ENCODE measurements around the gene TRMT1. TPM values are rescaled to one million over a fixed set of nuclear protein-coding genes. Genes with fewer than 3 reads are reported as not detected.

The TRMT1 gene
- total RNA-seq, 1 experiment from 2014 or later = 42.6 TPM

GRCh38 chr19:13121551-13122274, 5.2 kb upstream of the TRMT1 start:
- peaks cover 3% of the 10 kb centered on the region for H3K36me3 ChIP-seq (ENCODE audit: control insufficient read depth, insufficient read depth, low read length)
- Mint-ChIP-seq H3K9me3 (ENCODE audit: unreplicated experiment) (no peaks in the 10 kb centered on the region), H3K27ac (ENCODE audit: unreplicated experiment) (peak overlapping the region; percentile 46), H3K4me1 (ENCODE audit: low read depth, unreplicated experiment) (no peaks in the 10 kb centered on the region), H3K36me3 (ENCODE audit: insufficient read depth, unreplicated experiment) (peaks cover 33% of the 10 kb centered on the region), H3K4me3 (ENCODE audit: unreplicated experiment) (no peak overlapping the region), H3K27me3 (ENCODE audit: insufficient read depth, unreplicated experiment) (no peaks in the 10 kb centered on the region)
- BruUV-seq (replicated peaks) = no TSS peak
- no peak overlapping the region for H3K4me3 ChIP-seq (ENCODE audit: low read depth, low read length)
- ChIA-PET CTCF (no interaction called here), POLR2A (no interaction called here)
- DNase-seq = no peak
- no peaks in the 10 kb centered on the region for H3K9me3 ChIP-seq
- no peak for TF ChIP-seq CTCF (IDR thresholded peaks at IDR 0.05; ENCODE audit: insufficient read depth in 1 of 2, low read depth in 1 of 2, low read length in 1 of 2, severe bottlenecking in 1 of 2, unreplicated experiment in 1 of 2)
- H3K4me1 ChIP-seq = no peaks in the 10 kb centered on the region
- no peaks in the 10 kb centered on the region for H3K27me3 ChIP-seq (replicated peaks; ENCODE audit: control insufficient read depth, insufficient read depth, low read length)
- intact Hi-C loops (cut with micrococcal nuclease; ENCODE audit: unreplicated experiment) = no loop called here

GRCh38 chr19:13120817-13121216, 4.3 kb upstream of the TRMT1 start:
- Histone ChIP-seq H3K9me3 (no peaks in the 10 kb centered on the region), H3K36me3 (ENCODE audit: control insufficient read depth, insufficient read depth, low read length) (peaks cover 3% of the 10 kb centered on the region), H3K4me3 (ENCODE audit: low read depth, low read length) (no peak overlapping the region), H3K27me3 (replicated peaks; ENCODE audit: control insufficient read depth, insufficient read depth, low read length) (no peaks in the 10 kb centered on the region), H3K4me1 (no peaks in the 10 kb centered on the region)
- intact Hi-C loops (cut with micrococcal nuclease; ENCODE audit: unreplicated experiment) = no loop called here
- peaks cover 31% of the 10 kb centered on the region for H3K36me3 Mint-ChIP-seq (ENCODE audit: insufficient read depth, unreplicated experiment)
- TF ChIP-seq CTCF (IDR thresholded peaks at IDR 0.05; ENCODE audit: insufficient read depth in 1 of 2, low read depth in 1 of 2, low read length in 1 of 2, severe bottlenecking in 1 of 2, unreplicated experiment in 1 of 2) = no peak
- no peaks in the 10 kb centered on the region for H3K27me3 Mint-ChIP-seq (ENCODE audit: insufficient read depth, unreplicated experiment)
- H3K4me1 Mint-ChIP-seq (ENCODE audit: low read depth, unreplicated experiment) = no peaks in the 10 kb centered on the region
- POLR2A ChIA-PET = no interaction called here
- H3K9me3 Mint-ChIP-seq (ENCODE audit: unreplicated experiment) = no peaks in the 10 kb centered on the region
- no TSS peak for BruUV-seq (replicated peaks)
- no peak overlapping the region for H3K4me3 Mint-ChIP-seq (ENCODE audit: unreplicated experiment)
- no peak for DNase-seq
- CTCF ChIA-PET = no interaction called here
- H3K27ac Mint-ChIP-seq (ENCODE audit: unreplicated experiment) = no peak overlapping the region

GRCh38 chr19:13120031-13120430, 3.5 kb upstream of the TRMT1 start:
- Mint-ChIP-seq H3K9me3 (ENCODE audit: unreplicated experiment) (no peaks in the 10 kb centered on the region), H3K36me3 (ENCODE audit: insufficient read depth, unreplicated experiment) (peaks cover 23% of the 10 kb centered on the region), H3K27ac (ENCODE audit: unreplicated experiment) (no peak overlapping the region), H3K4me3 (ENCODE audit: unreplicated experiment) (no peak overlapping the region), H3K27me3 (ENCODE audit: insufficient read depth, unreplicated experiment) (no peaks in the 10 kb centered on the region), H3K4me1 (ENCODE audit: low read depth, unreplicated experiment) (peaks cover 6% of the 10 kb centered on the region)
- H3K9me3 ChIP-seq = no peaks in the 10 kb centered on the region
- CTCF ChIA-PET = no interaction called here
- H3K27me3 ChIP-seq (replicated peaks; ENCODE audit: control insufficient read depth, insufficient read depth, low read length) = no peaks in the 10 kb centered on the region
- POLR2A ChIA-PET = no interaction called here
- no peaks in the 10 kb centered on the region for H3K4me1 ChIP-seq
- intact Hi-C loops (cut with micrococcal nuclease; ENCODE audit: unreplicated experiment) = no loop called here
- no peak overlapping the region for H3K4me3 ChIP-seq (ENCODE audit: low read depth, low read length)
- no peak for TF ChIP-seq CTCF (IDR thresholded peaks at IDR 0.05; ENCODE audit: insufficient read depth in 1 of 2, low read depth in 1 of 2, low read length in 1 of 2, severe bottlenecking in 1 of 2, unreplicated experiment in 1 of 2)
- H3K36me3 ChIP-seq (ENCODE audit: control insufficient read depth, insufficient read depth, low read length) = peaks cover 3% of the 10 kb centered on the region
- no peak for DNase-seq
- no TSS peak for BruUV-seq (replicated peaks)
